HG02798 (cell line): Measurements from ENCODE around the gene SPATS2.
"Not testable (repeated sequence)": the region's sequence is repeated elsewhere in the genome, so short reads cannot be mapped to it uniquely, and the experiment has no call there.

Experiments used
- ATAC-seq: cut with Tn5 transposase; IDR thresholded peaks from one replicate; pipeline ENCODE4 v1.9.1; 2021; ENCODE audit warnings: mild to moderate bottlenecking; ENCODE audit not compliant: unreplicated experiment, poor library complexity

SPATS2 gene

GRCh38 chr12:49501895-49502294 is 134.6 kb downstream of the SPATS2 start:
- ATAC-seq: no peak

GRCh38 chr12:49502590-49502989 is 135.3 kb downstream of the SPATS2 start:
- ATAC-seq: no peak

- ATAC-seq: no peak
Observed at GRCh38 chr12:49503674-49504180, 136.5 kb downstream of the SPATS2 start.

- no peak for ATAC-seq
Observed at GRCh38 chr12:49505672-49506071, 138.4 kb downstream of the SPATS2 start.

- ATAC-seq: no peak
Observed at GRCh38 chr12:49507139-49507538, 139.9 kb downstream of the SPATS2 start.

- not testable (repeated sequence) for ATAC-seq
Observed at GRCh38 chr12:49509681-49510080, 142.4 kb downstream of the SPATS2 start.

- ATAC-seq: no peak
Observed at GRCh38 chr12:49511410-49511809, 144.1 kb downstream of the SPATS2 start.

- no peak for ATAC-seq
Observed at GRCh38 chr12:49512546-49512945, 145.3 kb downstream of the SPATS2 start.

- ATAC-seq: no peak
Observed at GRCh38 chr12:49515266-49515665, 148.0 kb downstream of the SPATS2 start.

GRCh38 chr12:49518914-49519573 is 151.8 kb downstream of the SPATS2 start:
- ATAC-seq: no peak

- ATAC-seq: no peak
Observed at GRCh38 chr12:49519574-49519936, 152.3 kb downstream of the SPATS2 start.

GRCh38 chr12:49521389-49521788 is 154.1 kb downstream of the SPATS2 start:
- ATAC-seq: no peak

- no peak for ATAC-seq
Observed at GRCh38 chr12:49524660-49525324, 157.5 kb downstream of the SPATS2 start.

GRCh38 chr12:49525942-49526341 is 158.7 kb downstream of the SPATS2 start:
- ATAC-seq: no peak

GRCh38 chr12:49527361-49528130 is 160.3 kb downstream of the SPATS2 start:
- no peak for ATAC-seq

GRCh38 chr12:49529414-49529813 is 162.2 kb downstream of the SPATS2 start:
- no peak for ATAC-seq

- no peak for ATAC-seq
Observed at GRCh38 chr12:49531745-49532144, 164.5 kb downstream of the SPATS2 start.

GRCh38 chr12:49533331-49533730 is 166.1 kb downstream of the SPATS2 start:
- no peak for ATAC-seq

GRCh38 chr12:49534122-49534521 is 166.9 kb downstream of the SPATS2 start:
- not testable (repeated sequence) for ATAC-seq

GRCh38 chr12:49534731-49535278 is 167.5 kb downstream of the SPATS2 start:
- ATAC-seq: no peak
